ENCODE measurements around the gene CDH16. TPM values are rescaled to one million over a fixed set of nuclear protein-coding genes. Genes with fewer than 3 reads are reported as not detected.
"Not testable (repeated sequence)": the region's sequence is repeated elsewhere in the genome, so short reads cannot be mapped to it uniquely, and the experiment has no call there.

CDH16 gene
- total RNA-seq, 4 donors from 2014 or later: not detected

DNA sequence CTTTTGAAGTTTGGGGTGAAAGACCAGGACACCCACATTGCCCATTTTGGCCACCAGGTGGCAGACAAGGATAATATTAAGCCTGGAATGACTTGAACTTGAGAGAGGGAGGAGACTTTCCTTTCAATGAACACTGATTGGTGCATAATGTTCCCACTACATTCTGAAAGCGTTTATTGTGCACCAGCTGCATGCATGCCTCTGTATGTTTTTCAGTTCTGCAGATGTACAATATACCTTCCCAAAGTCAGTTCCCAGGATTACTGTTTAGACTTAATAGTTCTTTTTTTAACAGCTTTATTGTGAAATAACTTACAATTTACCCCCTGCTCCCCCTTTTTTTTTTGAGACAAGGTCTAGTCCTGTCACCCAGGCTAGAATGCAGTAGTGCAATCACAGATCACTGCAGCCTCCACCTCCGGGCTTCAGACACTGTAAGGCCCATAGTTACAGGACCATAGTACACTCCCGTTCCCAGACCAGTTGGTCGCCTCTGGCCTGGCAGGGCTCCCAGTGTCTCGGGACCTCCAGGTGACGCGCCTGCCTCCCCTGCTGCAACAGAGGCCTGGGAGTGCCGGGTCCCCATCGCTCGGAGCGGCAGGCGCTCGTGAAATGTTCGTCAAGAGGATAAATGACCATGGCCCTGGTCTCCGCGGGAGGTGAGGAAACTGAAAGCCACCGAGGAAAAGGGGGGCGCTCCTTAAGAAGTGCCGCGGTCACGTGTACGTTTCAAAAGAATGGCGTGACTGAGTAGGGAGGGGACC lies 28.8 kb upstream of the CDH16 start:
- peak; percentile 75 for ATAC-seq
- Histone ChIP-seq H3K27ac (peak overlapping the region in 2 of 4 donors; percentile 23 to 41), H3K4me1 (peaks cover 0 to 27% (median 9%) of the 10 kb centered on the region in 3 donors), H3K9me3 (no peaks in the 10 kb centered on the region), H3K4me3 (peak overlapping the region; percentile 52 to 58), H3K27me3 (peaks cover 6% of the 10 kb centered on the region), H3K36me3 (peaks cover 0 to 17% of the 10 kb centered on the region in 2 donors)
- TF ChIP-seq POLR2AphosphoS5 (IDR thresholded peaks at IDR 0.05) (no peak), CTCF (IDR thresholded peaks at IDR 0.05) (peak in 3 of 4 experiments; percentile 91 to 95 (median 93))
- WGBS, 2 donors (ENCODE audit: low coverage in 1 of 2): 0 to 14% methylated on average over 1 of the region's 23 CpGs

DNA sequence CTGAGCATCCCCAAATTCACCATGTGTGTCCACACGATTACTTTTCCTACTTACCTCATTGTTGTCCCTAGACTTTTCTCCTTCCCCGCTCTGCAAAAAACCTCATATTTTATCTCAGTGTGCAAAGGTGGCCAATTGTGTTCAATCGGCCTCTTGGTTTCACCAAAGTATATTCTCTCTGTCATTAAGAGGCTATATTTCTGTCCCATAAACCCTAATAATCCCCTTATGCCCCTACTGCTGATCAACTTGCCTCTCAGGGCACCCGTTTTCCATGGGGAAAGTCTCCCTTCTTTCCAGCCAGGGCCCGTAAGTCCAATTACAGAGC lies 28.3 kb upstream of the CDH16 start:
- ATAC-seq: no peak
- WGBS, 2 donors (ENCODE audit: low coverage in 1 of 2): 14 to 32% methylated on average over 5 of the region's 5 CpGs

GRCh38 chr16:66946541-66946940 lies 27.9 kb upstream of the CDH16 start:
- no peaks in the 10 kb centered on the region for H3K9me3 ChIP-seq
- peaks cover 0 to 26% of the 10 kb centered on the region in 2 donors for H3K36me3 ChIP-seq
- no peaks in the 10 kb centered on the region for H3K27me3 ChIP-seq
- WGBS, 2 donors (ENCODE audit: low coverage in 1 of 2): 25 to 73% methylated on average over 1 of the region's 7 CpGs
- TF ChIP-seq CTCF (IDR thresholded peaks at IDR 0.05) (no peak), EP300 (IDR thresholded peaks at IDR 0.05) (no peak), POLR2AphosphoS5 (IDR thresholded peaks at IDR 0.05) (no peak), POLR2A (IDR thresholded peaks at IDR 0.05) (no peak)
- H3K4me3 ChIP-seq: no peak overlapping the region
- peaks cover 0 to 27% (median 9%) of the 10 kb centered on the region in 3 donors for H3K4me1 ChIP-seq
- H3K27ac ChIP-seq: no peak overlapping the region
- ATAC-seq: no peak

More for the DNA sequence above, 28.3 kb upstream of the CDH16 start:
- TF ChIP-seq CTCF (IDR thresholded peaks at IDR 0.05) (no peak), POLR2AphosphoS5 (IDR thresholded peaks at IDR 0.05) (no peak), POLR2A (IDR thresholded peaks at IDR 0.05) (no peak), EP300 (IDR thresholded peaks at IDR 0.05) (no peak)
- Histone ChIP-seq H3K36me3 (peaks cover 0 to 22% of the 10 kb centered on the region in 2 donors), H3K27me3 (peaks cover 1% of the 10 kb centered on the region), H3K9me3 (no peaks in the 10 kb centered on the region), H3K4me3 (no peak overlapping the region), H3K4me1 (peaks cover 0 to 27% (median 9%) of the 10 kb centered on the region in 3 donors), H3K27ac (peak overlapping the region in 1 of 4 donors; percentile 23)

GRCh38 chr16:66945939-66946338 lies 27.3 kb upstream of the CDH16 start:
- Histone ChIP-seq H3K9me3 (no peaks in the 10 kb centered on the region), H3K27me3 (no peaks in the 10 kb centered on the region), H3K4me3 (no peak overlapping the region), H3K4me1 (peaks cover 0 to 27% (median 9%) of the 10 kb centered on the region in 3 donors), H3K27ac (peak overlapping the region in 1 of 4 donors; percentile 10), H3K36me3 (peaks cover 0 to 32% of the 10 kb centered on the region in 2 donors)
- ATAC-seq: no peak
- 63 to 83% methylated on average over 3 to 4 of the region's 4 CpGs for WGBS, 2 donors (ENCODE audit: low coverage in 1 of 2)
- no peak for TF ChIP-seq POLR2AphosphoS5 (IDR thresholded peaks at IDR 0.05)
- TF ChIP-seq CTCF (IDR thresholded peaks at IDR 0.05): no peak
- TF ChIP-seq EP300 (IDR thresholded peaks at IDR 0.05): no peak
- TF ChIP-seq POLR2A (IDR thresholded peaks at IDR 0.05): no peak

GRCh38 chr16:66944971-66945370 lies 26.3 kb upstream of the CDH16 start:
- H3K4me1 ChIP-seq: peaks cover 0 to 27% (median 9%) of the 10 kb centered on the region in 3 donors
- H3K9me3 ChIP-seq, H3K4me3 ChIP-seq, H3K27me3 ChIP-seq, ATAC-seq: not testable (repeated sequence)
- WGBS, 2 donors (ENCODE audit: low coverage in 1 of 2): 78% methylated on average over 6 of the region's 9 CpGs; no CpG with 5 or more reads in 1 of the 2 donors
- peaks cover 0 to 42% of the 10 kb centered on the region in 2 donors for H3K36me3 ChIP-seq
- H3K27ac ChIP-seq: peak overlapping the region in 1 of 4 donors; percentile 10

All from gastroesophageal sphincter (tissue), 4 donors.